ENCODE data around the gene RUSC1.

GRCh38 chr1:155319536-155319935 lies 1.2 kb upstream of the RUSC1 start:
- no peak for TF ChIP-seq EZH2phosphoT487 (IDR thresholded peaks at IDR 0.05; ENCODE audit: insufficient read depth, low read depth)
- no peak for TF ChIP-seq EZH2 (IDR thresholded peaks at IDR 0.05; ENCODE audit: insufficient read depth, poor library complexity, severe bottlenecking)
